ENCODE results near the gene FBXO10. TPM values are rescaled to one million over a fixed set of nuclear protein-coding genes. Genes with fewer than 3 reads are reported as not detected.
"Not testable (repeated sequence)": the region's sequence is repeated elsewhere in the genome, so short reads cannot be mapped to it uniquely, and the experiment has no call there.

The FBXO10 gene
- total RNA-seq, 2 experiments from 2014 or later, result 0.81 to 2.3 TPM

DNA sequence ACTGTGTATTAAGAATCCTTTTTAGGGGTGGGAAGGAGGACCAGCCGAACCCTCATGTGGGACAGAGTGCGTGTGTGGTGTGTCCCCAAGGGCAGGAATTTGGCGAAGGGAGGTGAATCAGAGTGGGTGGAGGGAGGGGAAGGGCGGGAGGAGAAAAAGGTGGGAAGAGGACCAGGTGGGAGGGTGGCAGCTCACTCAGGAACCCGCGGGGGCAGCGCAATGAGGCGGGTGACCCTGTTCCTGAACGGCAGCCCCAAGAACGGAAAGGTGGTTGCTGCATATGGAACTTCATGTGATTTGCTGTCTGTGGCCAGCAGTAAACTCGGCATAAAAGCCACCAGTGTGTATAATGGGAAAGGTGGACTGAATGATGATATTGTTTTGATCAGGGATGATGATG is 99.2 kb downstream of the FBXO10 start:
- peaks cover 4% of the 10 kb centered on the region for H3K4me1 Mint-ChIP-seq (ENCODE audit: low read depth)
- CTCF ChIA-PET, result no interaction called here
- TF ChIP-seq, protein P1, sequence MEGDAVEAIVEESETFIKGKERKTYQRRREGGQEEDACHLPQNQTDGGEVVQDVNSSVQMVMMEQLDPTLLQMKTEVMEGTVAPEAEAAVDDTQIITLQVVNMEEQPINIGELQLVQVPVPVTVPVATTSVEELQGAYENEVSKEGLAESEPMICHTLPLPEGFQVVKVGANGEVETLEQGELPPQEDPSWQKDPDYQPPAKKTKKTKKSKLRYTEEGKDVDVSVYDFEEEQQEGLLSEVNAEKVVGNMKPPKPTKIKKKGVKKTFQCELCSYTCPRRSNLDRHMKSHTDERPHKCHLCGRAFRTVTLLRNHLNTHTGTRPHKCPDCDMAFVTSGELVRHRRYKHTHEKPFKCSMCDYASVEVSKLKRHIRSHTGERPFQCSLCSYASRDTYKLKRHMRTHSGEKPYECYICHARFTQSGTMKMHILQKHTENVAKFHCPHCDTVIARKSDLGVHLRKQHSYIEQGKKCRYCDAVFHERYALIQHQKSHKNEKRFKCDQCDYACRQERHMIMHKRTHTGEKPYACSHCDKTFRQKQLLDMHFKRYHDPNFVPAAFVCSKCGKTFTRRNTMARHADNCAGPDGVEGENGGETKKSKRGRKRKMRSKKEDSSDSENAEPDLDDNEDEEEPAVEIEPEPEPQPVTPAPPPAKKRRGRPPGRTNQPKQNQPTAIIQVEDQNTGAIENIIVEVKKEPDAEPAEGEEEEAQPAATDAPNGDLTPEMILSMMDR (IDR thresholded peaks at IDR 0.05), result no peak

DNA sequence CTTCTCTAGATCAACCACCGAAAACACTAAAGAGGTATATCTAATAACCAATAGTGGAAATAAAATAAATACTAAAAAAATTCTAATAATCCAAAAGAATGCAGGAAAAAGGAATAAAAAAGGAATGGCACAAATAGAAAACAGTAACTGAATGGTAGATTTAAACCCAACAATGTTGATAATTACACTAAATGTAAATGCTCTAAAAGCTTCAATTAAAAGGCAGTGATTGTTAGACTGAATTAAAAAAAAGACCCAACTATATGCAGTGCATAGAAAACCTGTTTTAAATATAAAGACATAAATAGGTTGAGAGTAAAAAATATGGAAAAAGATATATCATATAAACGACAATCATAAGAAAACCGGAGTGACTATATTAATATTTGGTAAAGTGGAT is 101.7 kb downstream of the FBXO10 start:
- CTCF ChIA-PET, result no interaction called here
- Histone ChIP-seq H3K27me3 (ENCODE audit: control insufficient read depth in 1 of 2, insufficient read depth in 2 of 2, low read length in 2 of 2) (no peaks in the 10 kb centered on the region), H3K4me1 (ENCODE audit: insufficient read depth, low read length) (peaks cover 4% of the 10 kb centered on the region), H3K9me3 (ENCODE audit: control insufficient read depth in 1 of 2, insufficient read depth in 1 of 2, low read length in 2 of 2) (no peaks in the 10 kb centered on the region), H3K27ac (ENCODE audit: low read depth in 1 of 2, low read length in 2 of 2) (no peak overlapping the region), H3K4me3 (ENCODE audit: low read length) (no peak overlapping the region), H3K36me3 (ENCODE audit: insufficient read depth, low read length) (no peaks in the 10 kb centered on the region)
- POLR2A ChIA-PET, result no interaction called here
- DNase-seq, result no peak
- no peak for ATAC-seq (ENCODE audit: poor library complexity)
- peaks cover 4% of the 10 kb centered on the region for H3K4me1 Mint-ChIP-seq (ENCODE audit: low read depth)
- intact Hi-C loops (cut with DNase I, micrococcal nuclease), result no loop called here
- no peak overlapping the region for H3K4me3 Mint-ChIP-seq
- H3K27me3 Mint-ChIP-seq, result peaks cover 31% of the 10 kb centered on the region
- TF ChIP-seq, protein P1 (IDR thresholded peaks at IDR 0.05), result no peak
- H3K27ac Mint-ChIP-seq, result no peak overlapping the region
- no peaks in the 10 kb centered on the region for H3K36me3 Mint-ChIP-seq (ENCODE audit: low read depth)
- H3K9me3 Mint-ChIP-seq, result no peaks in the 10 kb centered on the region

More for the DNA sequence above, 99.2 kb downstream of the FBXO10 start:
- Mint-ChIP-seq H3K9me3 (no peaks in the 10 kb centered on the region), H3K27ac (no peak overlapping the region), H3K27me3 (peaks cover 49% of the 10 kb centered on the region), H3K4me3 (no peak overlapping the region), H3K36me3 (ENCODE audit: low read depth) (no peaks in the 10 kb centered on the region)
- POLR2A ChIA-PET, result no interaction called here
- H3K9me3 ChIP-seq (ENCODE audit: control insufficient read depth in 1 of 2, insufficient read depth in 1 of 2, low read length in 2 of 2), result no peaks in the 10 kb centered on the region
- H3K4me1 ChIP-seq (ENCODE audit: insufficient read depth, low read length), result peaks cover 1% of the 10 kb centered on the region
- no peak overlapping the region for H3K27ac ChIP-seq (ENCODE audit: low read depth in 1 of 2, low read length in 2 of 2)
- DNase-seq, result no peak
- ATAC-seq (ENCODE audit: poor library complexity), result no peak
- intact Hi-C loops (cut with DNase I, micrococcal nuclease), result no loop called here
- no peak overlapping the region for H3K4me3 ChIP-seq (ENCODE audit: low read length)
- H3K36me3 ChIP-seq (ENCODE audit: insufficient read depth, low read length), result no peaks in the 10 kb centered on the region
- H3K27me3 ChIP-seq (ENCODE audit: control insufficient read depth in 1 of 2, insufficient read depth in 2 of 2, low read length in 2 of 2), result peaks cover 0 to 3% of the 10 kb centered on the region in 2 experiments

- H3K36me3 ChIP-seq (ENCODE audit: insufficient read depth, low read length); CTCF ChIA-PET; H3K9me3 ChIP-seq (ENCODE audit: control insufficient read depth in 1 of 2, insufficient read depth in 1 of 2, low read length in 2 of 2); POLR2A ChIA-PET; ATAC-seq (ENCODE audit: poor library complexity); H3K4me3 Mint-ChIP-seq; H3K4me1 ChIP-seq (ENCODE audit: insufficient read depth, low read length); H3K4me1 Mint-ChIP-seq (ENCODE audit: low read depth); intact Hi-C loops (cut with DNase I, micrococcal nuclease); H3K27ac ChIP-seq (ENCODE audit: low read depth in 1 of 2, low read length in 2 of 2); H3K27me3 ChIP-seq (ENCODE audit: control insufficient read depth in 1 of 2, insufficient read depth in 2 of 2, low read length in 2 of 2); H3K4me3 ChIP-seq (ENCODE audit: low read length); DNase-seq; H3K27ac Mint-ChIP-seq; H3K36me3 Mint-ChIP-seq (ENCODE audit: low read depth); H3K9me3 Mint-ChIP-seq: not testable (repeated sequence)
- H3K27me3 Mint-ChIP-seq, result peaks cover 26% of the 10 kb centered on the region
Observed at GRCh38 chr9:37473982-37474381, 102.2 kb downstream of the FBXO10 start.

- no peaks in the 10 kb centered on the region for H3K9me3 ChIP-seq (ENCODE audit: control insufficient read depth in 1 of 2, insufficient read depth in 1 of 2, low read length in 2 of 2)
- ATAC-seq (ENCODE audit: poor library complexity) (no peak), DNase-seq (no peak)
- Mint-ChIP-seq H3K27ac (no peak overlapping the region), H3K36me3 (ENCODE audit: low read depth) (no peaks in the 10 kb centered on the region), H3K4me1 (ENCODE audit: low read depth) (peaks cover 4% of the 10 kb centered on the region), H3K4me3 (peak overlapping the region; percentile 43), H3K9me3 (no peaks in the 10 kb centered on the region), H3K27me3 (peaks cover 8% of the 10 kb centered on the region)
- TF ChIP-seq, protein P1 (IDR thresholded peaks at IDR 0.05), result no peak
- H3K27ac ChIP-seq (ENCODE audit: low read depth in 1 of 2, low read length in 2 of 2), result no peak overlapping the region
- ChIA-PET CTCF (no interaction called here), POLR2A (interaction anchor here (0.6 kb wide), 1 partner anchor 13 kb away, joined by 3 read pairs; the partner anchor contains the start of gene POLR1E)
- peaks cover 4% of the 10 kb centered on the region for H3K4me1 ChIP-seq (ENCODE audit: insufficient read depth, low read length)
- H3K4me3 ChIP-seq (ENCODE audit: low read length), result peak overlapping the region; percentile 35
- H3K27me3 ChIP-seq (ENCODE audit: control insufficient read depth in 1 of 2, insufficient read depth in 2 of 2, low read length in 2 of 2), result no peaks in the 10 kb centered on the region
- intact Hi-C loops (cut with DNase I, micrococcal nuclease), result no loop called here
- H3K36me3 ChIP-seq (ENCODE audit: insufficient read depth, low read length), result no peaks in the 10 kb centered on the region
Observed at GRCh38 chr9:37471942-37472684, 104.1 kb downstream of the FBXO10 start.
